HG03460 (cell line): ENCODE results near the gene A2ML1.
"Not testable (repeated sequence)": the region's sequence is repeated elsewhere in the genome, so short reads cannot be mapped to it uniquely, and the experiment has no call there.

Source experiments
- ATAC-seq: cut with Tn5 transposase; IDR thresholded peaks from one replicate; pipeline ENCODE4 v1.9.1; 2021; ENCODE audit not compliant: unreplicated experiment

The A2ML1 gene

GRCh38 chr12:8904665-8905064 lies 82.2 kb downstream of the A2ML1 start:
- ATAC-seq, result no peak

GRCh38 chr12:8905546-8905945 lies 83.1 kb downstream of the A2ML1 start:
- ATAC-seq, result no peak

GRCh38 chr12:8906266-8907180 lies 84.1 kb downstream of the A2ML1 start:
- no peak for ATAC-seq

DNA sequence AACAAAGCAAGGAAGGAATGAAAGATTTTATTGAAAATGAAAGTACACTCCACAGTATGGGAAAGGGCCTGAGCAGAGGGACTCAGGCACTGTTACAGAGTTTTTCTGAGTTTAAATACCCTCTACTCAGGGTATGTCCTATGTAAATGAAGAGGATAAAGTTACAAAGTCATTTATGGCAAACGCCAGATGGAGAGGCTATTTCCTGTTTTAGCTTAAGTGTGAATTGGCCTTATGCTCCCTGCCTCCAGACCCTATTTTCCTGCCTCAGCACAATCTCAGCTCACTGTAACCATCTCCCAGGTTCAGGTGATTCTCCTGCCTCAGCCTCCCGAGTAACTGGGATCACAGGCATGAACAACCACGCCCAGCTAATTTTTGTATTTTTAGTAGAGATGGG lies 85.1 kb downstream of the A2ML1 start:
- no peak for ATAC-seq

DNA sequence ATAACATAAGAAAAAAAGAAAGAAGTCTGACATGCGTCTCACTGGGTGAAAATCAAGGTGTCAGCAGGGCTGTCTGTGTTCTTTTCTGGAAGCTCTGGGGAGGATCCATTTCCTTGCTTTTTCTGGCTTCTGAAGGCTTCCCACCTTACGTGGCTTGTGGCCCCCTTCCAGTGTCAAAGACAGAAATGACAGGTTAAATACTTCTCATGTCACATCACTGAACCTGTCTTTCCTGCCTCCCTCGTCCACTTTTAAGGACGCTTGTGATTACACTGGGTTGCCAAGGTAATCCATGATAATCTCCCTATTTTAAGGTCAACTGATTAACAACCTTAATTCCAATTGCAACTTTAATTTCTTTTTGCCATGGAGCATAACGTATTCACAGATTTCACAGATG lies 87.3 kb downstream of the A2ML1 start:
- no peak for ATAC-seq

- no peak for ATAC-seq
Measured at GRCh38 chr12:8911606-8912268, 89.3 kb downstream of the A2ML1 start.

DNA sequence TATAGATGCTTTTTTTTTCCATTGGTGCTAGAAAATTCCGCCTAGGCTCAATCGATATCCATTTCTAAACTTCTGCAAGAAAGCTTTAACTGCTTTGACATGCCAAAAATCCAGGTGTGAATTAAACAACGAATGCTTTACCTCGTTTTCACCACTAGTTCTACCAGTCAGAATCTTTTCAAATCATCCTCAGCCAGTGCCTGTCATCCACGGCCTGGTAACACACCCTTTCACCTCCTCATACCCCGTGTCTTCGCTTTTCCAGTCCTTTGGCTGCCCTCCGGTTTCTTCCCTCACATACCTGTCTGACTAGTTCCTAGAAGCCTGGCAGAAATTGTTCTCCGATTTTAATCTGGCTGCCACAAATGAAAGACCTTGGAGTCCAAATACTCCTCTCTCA lies 90.5 kb downstream of the A2ML1 start:
- no peak for ATAC-seq

DNA sequence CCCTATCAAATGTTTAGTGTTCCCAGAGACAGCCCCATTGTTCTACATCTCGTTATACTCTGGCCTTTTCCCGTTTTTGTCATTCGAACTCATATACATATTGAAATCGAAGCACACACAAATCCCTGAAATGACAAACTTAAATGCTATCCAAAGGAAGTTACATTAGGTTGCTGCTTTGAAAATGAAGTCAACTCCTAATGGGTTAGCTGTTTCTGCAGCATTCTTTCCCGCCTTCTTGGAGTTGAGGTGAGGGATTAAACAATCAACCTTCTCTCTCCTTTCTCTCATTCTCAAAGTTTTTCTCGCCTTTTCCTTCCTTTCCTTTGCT lies 91.2 kb downstream of the A2ML1 start:
- ATAC-seq, result no peak

DNA sequence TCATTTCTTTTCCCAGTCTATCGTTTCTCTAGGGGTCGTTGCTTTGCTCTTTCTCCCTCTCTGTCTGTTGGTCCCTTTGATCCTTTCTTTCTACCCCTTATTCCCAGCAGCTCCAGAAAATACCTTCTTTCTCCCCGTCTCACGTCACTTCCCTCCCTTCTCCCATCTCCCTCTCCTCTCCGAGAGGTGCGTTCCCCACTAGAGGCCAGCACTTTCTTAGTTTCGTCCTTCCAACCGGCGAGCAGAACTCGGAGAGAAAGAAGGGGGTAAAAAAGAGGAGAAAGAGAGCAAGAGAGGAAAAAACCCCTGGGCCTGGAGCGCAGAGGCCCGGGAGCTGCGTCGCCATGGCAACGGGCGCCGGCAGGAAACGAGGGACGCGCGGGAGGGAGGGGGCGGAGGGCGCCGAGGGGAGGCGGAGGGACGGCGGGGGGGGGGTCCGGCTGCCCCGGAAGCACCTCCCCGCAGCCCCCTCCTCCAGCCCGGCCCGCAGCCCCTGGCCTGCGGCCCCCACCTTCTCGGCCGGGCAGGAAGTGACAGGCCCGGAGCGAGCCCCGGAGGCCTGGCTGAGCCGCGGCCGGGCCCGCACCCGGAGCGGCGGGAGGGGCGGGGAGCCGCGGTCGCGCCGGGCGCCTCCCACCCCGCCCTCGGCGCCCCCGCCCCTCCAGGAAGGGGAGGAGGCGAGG lies 91.8 kb downstream of the A2ML1 start, which contains the start of gene PHC1:
Gene PHC1, plus strand, starts transcription at position 477 of the 683 bp plus-strand sequence. CDS start 3,169 bp downstream, outside the sequence.
- ATAC-seq, result peak; percentile 45

GRCh38 chr12:8914716-8915526 lies 92.5 kb downstream of the A2ML1 start:
- ATAC-seq, result peak; percentile 73

DNA sequence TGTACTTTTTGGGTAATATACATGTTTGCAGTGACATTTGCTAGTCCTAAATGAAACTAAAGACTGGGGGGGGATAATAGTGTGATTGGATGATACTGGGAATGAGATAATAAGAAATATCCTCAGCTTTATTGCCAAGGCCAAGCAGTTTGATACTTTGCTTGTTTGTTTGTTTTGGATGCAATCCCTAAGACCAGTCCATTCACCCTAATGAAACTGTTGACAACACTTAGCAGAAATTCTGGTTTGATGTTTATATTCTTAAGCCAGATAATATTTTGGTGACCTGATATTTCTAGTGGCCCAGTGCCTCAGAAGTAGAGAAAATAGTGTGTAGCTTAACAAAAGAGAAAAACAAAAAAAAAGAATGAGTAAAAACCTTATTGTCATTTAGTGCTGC lies 93.7 kb downstream of the A2ML1 start:
- no peak for ATAC-seq

DNA sequence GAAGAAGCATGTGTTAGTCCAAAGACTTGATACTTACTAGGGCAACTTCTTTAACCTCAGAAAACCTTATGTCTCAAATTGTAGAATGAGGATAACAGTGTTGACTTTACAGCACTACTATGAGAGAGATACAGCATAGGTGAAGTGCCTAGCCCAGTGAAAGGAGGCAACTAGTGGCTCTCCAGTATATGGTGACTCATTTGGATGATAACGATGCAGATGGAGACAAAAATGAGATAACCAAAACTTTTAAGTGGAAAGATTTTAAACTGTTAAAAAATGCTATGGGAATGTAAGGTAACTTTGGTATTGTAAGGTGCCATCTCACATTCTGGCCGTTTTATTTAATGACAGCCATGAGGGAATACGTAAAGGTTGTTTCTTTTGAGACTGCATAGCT lies 94.6 kb downstream of the A2ML1 start:
- ATAC-seq, result no peak

DNA sequence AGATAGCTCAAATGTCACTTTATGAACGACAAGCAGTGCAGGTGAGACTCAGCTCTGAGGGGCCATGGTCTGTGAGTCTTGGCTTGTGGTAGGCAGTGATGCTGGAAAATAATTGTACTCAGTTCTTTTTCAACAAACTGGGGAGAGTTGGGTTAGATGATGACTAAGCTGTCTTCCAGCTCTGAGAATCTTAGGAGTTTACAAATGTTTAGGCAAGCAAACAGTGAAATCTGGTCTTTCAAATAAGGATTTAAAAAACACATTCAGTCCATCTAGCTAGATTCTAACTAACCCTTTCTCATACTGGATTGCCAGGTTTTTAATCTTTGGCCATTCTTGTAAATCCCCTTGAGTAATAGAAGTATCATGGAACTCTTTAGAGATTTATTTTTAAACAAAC lies 95.3 kb downstream of the A2ML1 start:
- no peak for ATAC-seq

- not testable (repeated sequence) for ATAC-seq
Measured at GRCh38 chr12:8919643-8920042, 97.2 kb downstream of the A2ML1 start.

DNA sequence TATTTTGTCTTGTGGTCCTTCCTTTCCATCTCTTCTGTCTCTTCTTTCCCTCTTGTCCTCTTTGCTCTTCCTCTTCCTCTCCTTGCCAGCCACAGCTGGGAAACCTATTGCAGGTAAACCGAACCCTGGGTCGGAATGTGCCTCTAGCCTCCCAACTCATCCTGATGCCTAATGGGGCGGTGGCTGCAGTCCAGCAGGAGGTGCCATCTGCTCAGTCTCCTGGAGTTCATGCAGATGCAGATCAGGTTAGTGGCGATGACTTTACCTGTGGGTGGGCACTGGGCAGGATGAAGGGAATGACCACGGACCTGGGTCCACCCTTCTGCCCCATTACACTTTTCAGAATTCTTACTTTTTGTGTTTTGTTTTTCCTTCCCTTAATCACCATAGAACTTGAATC lies 100.1 kb downstream of the A2ML1 start:
- no peak for ATAC-seq
